Measurements from ENCODE around the gene ZNF511. TPM values are rescaled to one million over a fixed set of nuclear protein-coding genes. Genes with fewer than 3 reads are reported as not detected.

ZNF511 gene
- total RNA-seq, 1 donor from 2014 or later: 75.6 TPM

- no peak within 1 kb of the TSS for H3K27ac Mint-ChIP-seq (ENCODE audit: unreplicated experiment)
- peak within 1 kb of the TSS; percentile 77 for H3K4me3 Mint-ChIP-seq
- H3K4me1 Mint-ChIP-seq: no peaks in the 10 kb centered on the region
- H3K27me3 Mint-ChIP-seq (ENCODE audit: low read depth): no peaks in the 10 kb centered on the region
- DNase-seq (ENCODE audit: low read depth, low spot score): peak; percentile 61
- H3K36me3 Mint-ChIP-seq (ENCODE audit: low read depth): peaks cover 10% of the 10 kb centered on the region
- no peak for TF ChIP-seq CTCF (conservative IDR thresholded peaks at IDR 0.05)
- no peaks in the 10 kb centered on the region for H3K9me3 Mint-ChIP-seq
These were observed 48.8 kb downstream of the ZNF511 start, which contains the start of gene FUOM for GRCh38 chr10:133357285-133358161. Gene FUOM, minus strand, starts transcription at chr10:133358019. Its CDS starts 12 bp downstream, at chr10:133358007.

- no peak overlapping the region for H3K27ac Mint-ChIP-seq (ENCODE audit: unreplicated experiment)
- peaks cover 10% of the 10 kb centered on the region for H3K36me3 Mint-ChIP-seq (ENCODE audit: low read depth)
- DNase-seq (ENCODE audit: low read depth, low spot score): no peak
- no peaks in the 10 kb centered on the region for H3K27me3 Mint-ChIP-seq (ENCODE audit: low read depth)
- TF ChIP-seq CTCF (conservative IDR thresholded peaks at IDR 0.05): no peak
- no peaks in the 10 kb centered on the region for H3K9me3 Mint-ChIP-seq
- H3K4me1 Mint-ChIP-seq: no peaks in the 10 kb centered on the region
- peak overlapping the region; percentile 51 for H3K4me3 Mint-ChIP-seq
These were observed 49.6 kb downstream of the ZNF511 start for GRCh38 chr10:133358162-133358924.

DNA sequence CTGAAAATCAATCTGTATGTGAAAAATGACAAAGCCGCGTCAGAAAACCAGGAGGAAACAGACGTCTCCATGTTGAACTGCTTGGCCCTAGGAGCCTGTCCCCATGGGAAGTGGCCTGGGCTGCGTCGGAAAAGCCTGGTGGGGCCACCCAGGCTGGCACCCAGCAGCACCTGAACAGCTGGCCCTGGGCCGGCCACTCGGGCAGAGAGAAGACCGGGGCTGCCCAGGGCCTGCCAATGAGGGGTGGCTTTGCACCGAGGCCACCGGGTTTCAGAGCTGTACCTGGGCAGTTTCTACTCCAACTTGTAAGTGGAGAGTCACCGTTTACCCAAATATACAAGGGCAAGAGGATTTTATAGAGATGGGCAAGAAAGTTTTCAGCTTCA, 50.2 kb downstream of the ZNF511 start:
- H3K27ac Mint-ChIP-seq (ENCODE audit: unreplicated experiment): no peak overlapping the region
- peaks cover 10% of the 10 kb centered on the region for H3K36me3 Mint-ChIP-seq (ENCODE audit: low read depth)
- TF ChIP-seq CTCF (conservative IDR thresholded peaks at IDR 0.05): no peak
- H3K4me3 Mint-ChIP-seq: peak overlapping the region; percentile 51
- H3K9me3 Mint-ChIP-seq: no peaks in the 10 kb centered on the region
- DNase-seq (ENCODE audit: low read depth, low spot score): no peak
- no peaks in the 10 kb centered on the region for H3K27me3 Mint-ChIP-seq (ENCODE audit: low read depth)
- H3K4me1 Mint-ChIP-seq: no peaks in the 10 kb centered on the region

- no peaks in the 10 kb centered on the region for H3K27me3 Mint-ChIP-seq (ENCODE audit: low read depth)
- H3K9me3 Mint-ChIP-seq: no peaks in the 10 kb centered on the region
- H3K4me1 Mint-ChIP-seq: no peaks in the 10 kb centered on the region
- no peak for DNase-seq (ENCODE audit: low read depth, low spot score)
- TF ChIP-seq CTCF (conservative IDR thresholded peaks at IDR 0.05): no peak
- H3K27ac Mint-ChIP-seq (ENCODE audit: unreplicated experiment): no peak overlapping the region
- H3K36me3 Mint-ChIP-seq (ENCODE audit: low read depth): peaks cover 11% of the 10 kb centered on the region
- peak overlapping the region; percentile 52 for H3K4me3 Mint-ChIP-seq
These were observed 50.8 kb downstream of the ZNF511 start for GRCh38 chr10:133359554-133359971.

GRCh38 chr10:133359972-133360610, 51.4 kb downstream of the ZNF511 start:
- H3K27ac Mint-ChIP-seq (ENCODE audit: unreplicated experiment): no peak overlapping the region
- no peak for TF ChIP-seq CTCF (conservative IDR thresholded peaks at IDR 0.05)
- H3K4me3 Mint-ChIP-seq: peak overlapping the region; percentile 52

More at GRCh38 chr10:133359972-133360610, 51.4 kb downstream of the ZNF511 start:
- peaks cover 14% of the 10 kb centered on the region for H3K36me3 Mint-ChIP-seq (ENCODE audit: low read depth)
- no peak for DNase-seq (ENCODE audit: low read depth, low spot score)
- H3K27me3 Mint-ChIP-seq (ENCODE audit: low read depth): no peaks in the 10 kb centered on the region
- H3K9me3 Mint-ChIP-seq: no peaks in the 10 kb centered on the region
- H3K4me1 Mint-ChIP-seq: no peaks in the 10 kb centered on the region

All from neural crest cell (in vitro differentiated cells).